Colonic mucosa (tissue), 4 donors: ENCODE results near the gene EFNA1. TPM values are rescaled to one million over a fixed set of nuclear protein-coding genes. Genes with fewer than 3 reads are reported as not detected.

Source experiments
- DNase-seq: peaks from one replicate; pipeline ENCODE4 v3.0.0-alpha.2; 2020
- H3K27ac ChIP-seq: fragments of 200-600 bp; one replicate; pipeline ENCODE4 v1.8.0; 2021
- H3K27me3 ChIP-seq: fragments of 200-600 bp; one replicate; pipeline ENCODE4 v1.8.0; 2021
- H3K36me3 ChIP-seq: fragments of 200-600 bp; one replicate; pipeline ENCODE4 v1.8.0; 2021
- H3K4me1 ChIP-seq: fragments of 200-600 bp; one replicate; pipeline ENCODE4 v1.8.0; 2021; ENCODE audit warnings: mild to moderate bottlenecking
- H3K4me3 ChIP-seq: fragments of 200-600 bp; one replicate; pipeline ENCODE4 v1.8.0; 2021
- H3K9ac ChIP-seq, 2 donors: one replicate each; pipeline ENCODE4 v1.7.0; 2013; ENCODE audit warnings: control low read depth in 2 of 2, low read depth in 2 of 2, low read length in 2 of 2
- H3K9me3 ChIP-seq: fragments of 200-600 bp; one replicate; pipeline ENCODE4 v1.8.0; 2021
- intact Hi-C: fragments of 100-400 bp; cut with DNase I; formaldehyde crosslinking; loops from one replicate; pipeline ENCODE4 v1.14.1; 2022
- total RNA-seq, 2 donors: library from RNA; stranded (reverse); fragmentation: NEBNext Ultra II Directional in 1 of 2; extraction: Animal tissue kit (Norgen Biotek cat#: 25700) in 1 of 2; gene quantifications; one replicate each; pipeline ENCODE4 v1.2.1, GENCODE V29; 2021
- TF ChIP-seq, protein P1 (sequence below): fragments of 200-600 bp; IDR thresholded peaks from one replicate; pipeline ENCODE4 v1.8.0; 2022; ENCODE audit warnings: antibody characterized with exemption, mild to moderate bottlenecking
- donor health status: healthy.
- donor health status: DM: no; HTN: no; CAD: no.
- donor health status: DM: no; HTN: no; CAD: no.

Gene EFNA1
- total RNA-seq, 2 donors from 2014 or later, result 61.3 to 125 TPM

DNA sequence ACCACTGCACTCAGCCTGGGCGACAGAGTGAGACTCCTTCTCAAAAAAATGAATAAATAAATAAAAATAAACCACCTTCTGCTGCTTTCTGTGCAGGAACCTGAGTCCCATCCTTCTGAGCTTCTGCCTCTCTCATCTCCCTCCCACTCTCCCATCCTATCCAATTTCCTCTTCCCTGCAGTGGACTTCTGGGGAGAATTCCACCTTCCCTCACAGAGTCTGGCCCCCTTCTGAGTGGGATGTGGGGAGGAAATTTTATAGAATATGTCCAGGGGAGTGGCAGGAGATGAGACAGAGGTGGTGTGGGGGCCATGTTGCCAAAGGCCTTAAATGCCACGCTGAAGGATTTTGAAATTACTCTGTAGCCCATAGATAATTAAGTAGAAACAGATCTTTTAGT is 5.4 kb upstream of the EFNA1 start:
- Histone ChIP-seq H3K36me3 (no peaks in the 10 kb centered on the region), H3K27me3 (peaks cover under 1% of the 10 kb centered on the region), H3K27ac (no peak overlapping the region), H3K9me3 (no peaks in the 10 kb centered on the region), H3K9ac (peak overlapping the region in 1 of 2 donors; percentile 4), H3K4me3 (no peak overlapping the region), H3K4me1 (peaks cover 11% of the 10 kb centered on the region)
- intact Hi-C loops, result no loop called here
- TF ChIP-seq, protein P1, sequence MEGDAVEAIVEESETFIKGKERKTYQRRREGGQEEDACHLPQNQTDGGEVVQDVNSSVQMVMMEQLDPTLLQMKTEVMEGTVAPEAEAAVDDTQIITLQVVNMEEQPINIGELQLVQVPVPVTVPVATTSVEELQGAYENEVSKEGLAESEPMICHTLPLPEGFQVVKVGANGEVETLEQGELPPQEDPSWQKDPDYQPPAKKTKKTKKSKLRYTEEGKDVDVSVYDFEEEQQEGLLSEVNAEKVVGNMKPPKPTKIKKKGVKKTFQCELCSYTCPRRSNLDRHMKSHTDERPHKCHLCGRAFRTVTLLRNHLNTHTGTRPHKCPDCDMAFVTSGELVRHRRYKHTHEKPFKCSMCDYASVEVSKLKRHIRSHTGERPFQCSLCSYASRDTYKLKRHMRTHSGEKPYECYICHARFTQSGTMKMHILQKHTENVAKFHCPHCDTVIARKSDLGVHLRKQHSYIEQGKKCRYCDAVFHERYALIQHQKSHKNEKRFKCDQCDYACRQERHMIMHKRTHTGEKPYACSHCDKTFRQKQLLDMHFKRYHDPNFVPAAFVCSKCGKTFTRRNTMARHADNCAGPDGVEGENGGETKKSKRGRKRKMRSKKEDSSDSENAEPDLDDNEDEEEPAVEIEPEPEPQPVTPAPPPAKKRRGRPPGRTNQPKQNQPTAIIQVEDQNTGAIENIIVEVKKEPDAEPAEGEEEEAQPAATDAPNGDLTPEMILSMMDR, result no peak
- DNase-seq, result no peak

DNA sequence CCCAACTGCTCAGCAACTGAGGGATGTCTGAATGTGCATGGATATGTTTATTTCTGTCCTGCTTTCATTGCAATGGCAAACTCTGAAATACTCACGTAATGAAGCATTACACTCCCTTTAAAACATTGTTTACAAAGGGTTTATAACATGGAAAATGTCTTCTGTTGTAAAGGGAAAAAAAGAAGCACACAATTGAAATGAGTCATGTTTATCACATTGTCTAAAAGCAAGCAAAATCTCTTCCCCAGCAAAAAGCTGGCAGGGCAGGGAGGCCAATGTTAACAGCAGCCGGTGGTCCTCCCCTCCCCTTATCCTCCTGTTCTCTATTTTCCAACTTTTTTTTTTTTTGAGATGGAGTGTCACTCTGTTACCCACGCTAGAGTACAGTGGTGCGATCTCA is 3.9 kb upstream of the EFNA1 start:
- TF ChIP-seq, protein P1, result no peak
- H3K36me3 ChIP-seq, result no peaks in the 10 kb centered on the region
- no peaks in the 10 kb centered on the region for H3K9me3 ChIP-seq
- H3K4me3 ChIP-seq, result no peak overlapping the region
- no peak for DNase-seq
- intact Hi-C loops, result no loop called here
- peak overlapping the region; percentile 92 for H3K27ac ChIP-seq
- H3K27me3 ChIP-seq, result peaks cover 4% of the 10 kb centered on the region
- peaks cover 14% of the 10 kb centered on the region for H3K4me1 ChIP-seq
- peak overlapping the region in 1 of 2 donors; percentile 100 for H3K9ac ChIP-seq

DNA sequence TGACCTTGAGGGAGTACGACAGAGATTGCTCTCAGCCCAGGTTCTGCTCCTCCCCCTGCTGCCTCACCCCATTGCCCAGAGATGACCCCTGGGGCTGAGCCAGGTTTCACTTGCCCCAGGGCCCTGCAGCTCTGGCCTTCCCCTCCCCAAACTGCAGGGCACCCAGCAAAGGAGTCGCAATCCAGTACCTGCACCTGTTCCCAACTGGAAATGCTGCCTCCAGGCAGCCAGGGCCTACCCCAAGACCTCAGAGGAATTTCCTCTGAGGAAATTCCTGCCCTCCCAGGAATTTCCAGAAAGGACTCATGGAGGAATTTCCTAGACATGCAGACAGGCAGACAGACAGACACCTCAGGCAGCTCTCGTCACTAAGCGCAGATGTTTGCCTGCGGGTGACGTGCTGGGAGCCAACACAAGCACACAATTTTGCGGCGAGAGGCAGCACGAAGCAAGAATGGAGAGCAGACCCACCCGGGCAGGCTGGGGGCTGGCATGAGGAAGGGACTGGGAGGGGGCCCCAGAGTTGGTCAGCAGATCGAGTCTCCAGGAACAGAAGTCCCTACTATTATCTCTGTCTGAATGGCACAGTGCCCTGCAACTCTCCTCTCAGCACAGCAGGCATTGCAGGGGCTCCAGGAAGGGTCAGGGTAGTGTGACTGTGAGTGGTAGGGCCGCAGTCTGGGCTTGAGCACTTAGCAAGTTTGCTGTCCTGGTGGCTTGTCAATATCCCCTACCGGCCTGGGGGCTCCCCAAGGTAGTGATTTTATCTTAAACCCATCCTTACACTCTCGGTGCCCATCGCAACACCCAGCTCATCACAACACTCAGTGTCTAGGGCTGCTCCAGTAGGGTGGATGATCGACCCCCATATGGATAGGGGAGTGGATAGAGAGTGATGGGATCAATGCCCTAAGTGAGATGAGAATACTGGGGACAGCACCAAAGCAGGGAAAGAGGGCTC is 2.9 kb upstream of the EFNA1 start:
- DNase-seq, result peak; percentile 67
- Histone ChIP-seq H3K4me3 (no peak overlapping the region), H3K9me3 (no peaks in the 10 kb centered on the region), H3K36me3 (no peaks in the 10 kb centered on the region), H3K9ac (peak overlapping the region; percentile 1 to 100), H3K27ac (peak overlapping the region; percentile 92), H3K4me1 (peaks cover 14% of the 10 kb centered on the region), H3K27me3 (peaks cover 4% of the 10 kb centered on the region)
- TF ChIP-seq, protein P1, result no peak
- intact Hi-C loops, result no loop called here

GRCh38 chr1:155125511-155125945 is 2.1 kb upstream of the EFNA1 start:
- no peak for DNase-seq
- no peak overlapping the region for H3K4me3 ChIP-seq
- H3K9ac ChIP-seq, result peak overlapping the region in 1 of 2 donors; percentile 100
- peaks cover 4% of the 10 kb centered on the region for H3K27me3 ChIP-seq
- intact Hi-C loops, result no loop called here
- H3K9me3 ChIP-seq, result no peaks in the 10 kb centered on the region
- peaks cover 14% of the 10 kb centered on the region for H3K4me1 ChIP-seq
- TF ChIP-seq, protein P1, result no peak
- H3K27ac ChIP-seq, result peak overlapping the region; percentile 92
- no peaks in the 10 kb centered on the region for H3K36me3 ChIP-seq

DNA sequence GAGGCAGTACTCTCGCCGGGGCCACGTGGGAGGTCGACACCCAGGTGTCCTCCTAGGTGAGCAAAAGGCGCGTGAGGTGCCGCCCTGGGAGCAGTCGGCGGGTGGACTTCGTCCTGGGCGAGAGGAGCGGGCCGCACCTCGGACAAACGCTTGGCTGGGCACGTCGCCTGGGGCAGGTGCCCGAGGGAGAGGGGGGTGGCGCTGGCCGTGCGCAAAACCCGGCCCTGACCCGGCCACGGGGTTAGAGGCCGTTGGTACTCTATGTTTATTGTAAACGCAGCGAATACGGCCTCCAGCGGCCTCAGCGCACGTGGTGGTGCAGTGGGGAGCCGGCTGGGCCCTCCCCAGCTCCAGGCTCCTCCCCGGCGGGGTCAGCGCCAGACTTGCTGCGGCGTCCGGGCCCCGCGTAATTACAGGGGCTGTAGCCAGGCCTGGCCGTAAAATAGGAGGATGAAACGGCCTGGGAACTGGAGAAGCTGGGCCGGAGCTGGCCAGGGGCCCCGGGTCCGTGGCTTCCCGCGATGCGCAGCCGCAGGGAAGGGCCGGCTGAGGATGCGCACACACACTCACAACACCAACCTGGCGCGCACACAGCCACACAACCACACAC is 1.6 kb upstream of the EFNA1 start:
- Histone ChIP-seq H3K4me1 (peaks cover 14% of the 10 kb centered on the region), H3K9ac (peak overlapping the region; percentile 82 to 100), H3K36me3 (no peaks in the 10 kb centered on the region), H3K27ac (peak overlapping the region; percentile 92), H3K9me3 (no peaks in the 10 kb centered on the region), H3K27me3 (peaks cover 4% of the 10 kb centered on the region), H3K4me3 (peak overlapping the region; percentile 78)
- intact Hi-C loops, result no loop called here
- TF ChIP-seq, protein P1, result no peak
- DNase-seq, result peak; percentile 95
